SK-N-SH (cell line): Measurements from ENCODE around the gene KLK3. TPM values are rescaled to one million over a fixed set of nuclear protein-coding genes. Genes with fewer than 3 reads are reported as not detected.

Experiments used
- CTCF ChIA-PET: fragments of 300-600, 350-600 bp; formaldehyde crosslinking; extraction: SDS; loops from one replicate; lab custom pipeline; 2021; lab: Yijun Ruan, JAX
- POLR2A ChIA-PET: fragments of 350-600 bp; sonication (Branson Sonifier 250); formaldehyde crosslinking; extraction: SDS; loops from one replicate; lab custom pipeline; 2020; ENCODE audit warnings: antibody characterized with exemption, inconsistent platforms; lab: Yijun Ruan, JAX
- DNase-seq: peaks from one replicate; pipeline ENCODE4 v3.0.0; 2012
- H2AFZ ChIP-seq: fragments of 200-600 bp; sonication (generic); 2 replicates; pipeline ENCODE4 v1.8.1; 2016; ENCODE audit warnings: antibody characterized with exemption, mild to moderate bottlenecking, low read depth
- H3F3A ChIP-seq: fragments of 200-600 bp; sonication (generic); replicated peaks from 2 replicates; pipeline ENCODE3; 2016; ENCODE audit warnings: antibody characterized with exemption, mild to moderate bottlenecking; ENCODE audit not compliant: insufficient read depth
- H3K27ac ChIP-seq, 2 experiments: fragments of 200-500 bp in 1 of 2; fragments of 200-600 bp in 1 of 2; sonication (Bioruptor generic) in 1 of 2; sonication (generic), shearing (Covaris generic) in 1 of 2; 2 replicates each; pipeline versions ENCODE4 v1.5.1 to v1.6.1; 2014 to 2016; ENCODE audit warnings: low read depth in 2 of 2, inconsistent platforms in 1 of 2, low read length in 1 of 2, mild to moderate bottlenecking in 1 of 2, mixed read lengths in 1 of 2
- H3K27me3 ChIP-seq: fragments of 200-600 bp; sonication (generic), shearing (Covaris generic); 2 replicates; pipeline ENCODE4 v1.6.1; 2016; ENCODE audit warnings: mixed run types; ENCODE audit not compliant: insufficient read depth
- H3K36me3 ChIP-seq, 2 experiments: fragments of 200-500 bp in 1 of 2; fragments of 200-600 bp in 1 of 2; sonication (Bioruptor generic) in 1 of 2; sonication (generic) in 1 of 2; replicated peaks in 1 of 2; 2 replicates each; pipeline versions ENCODE3 to v1.5.1; 2014 to 2016; ENCODE audit warnings: low read length in 1 of 2, mild to moderate bottlenecking in 1 of 2; ENCODE audit not compliant: insufficient read depth in 2 of 2, control insufficient read depth in 1 of 2
- H3K4me1 ChIP-seq, 2 experiments: fragments of 200-500 bp in 1 of 2; fragments of 200-600 bp in 1 of 2; sonication (Bioruptor generic) in 1 of 2; sonication (generic), shearing (Covaris generic) in 1 of 2; 2 replicates each; pipeline versions ENCODE4 v1.5.1 to v1.6.1; 2014 to 2016; ENCODE audit warnings: low read depth in 1 of 2, low read length in 1 of 2, mixed run types in 1 of 2; ENCODE audit not compliant: insufficient read depth in 2 of 2, control insufficient read depth in 1 of 2
- H3K4me2 ChIP-seq: fragments of 200-600 bp; sonication (generic), shearing (Covaris generic); 2 replicates; pipeline ENCODE4 v1.6.1; 2017; ENCODE audit warnings: mixed run types
- H3K4me3 ChIP-seq, 2 experiments: fragments of 200-500 bp in 1 of 2; fragments of 200-600 bp in 1 of 2; sonication (Bioruptor generic) in 1 of 2; sonication (generic), shearing (Covaris generic) in 1 of 2; 2 replicates each; pipeline versions ENCODE4 v1.5.1 to v1.8.1; 2014 to 2016; ENCODE audit warnings: low read depth in 2 of 2, inconsistent platforms in 1 of 2, low read length in 1 of 2, mild to moderate bottlenecking in 1 of 2, mixed read lengths in 1 of 2, moderate library complexity in 1 of 2
- H3K79me2 ChIP-seq: fragments of 200-600 bp; sonication (generic); 2 replicates; pipeline ENCODE4 v1.8.1; 2017; ENCODE audit warnings: mild to moderate bottlenecking; ENCODE audit not compliant: insufficient read depth
- H3K9ac ChIP-seq: fragments of 200-600 bp; sonication (generic); 2 replicates; pipeline ENCODE4 v1.6.1; 2017; ENCODE audit warnings: mixed run types
- H3K9me2 ChIP-seq: fragments of 200-600 bp; sonication (generic); 2 replicates; pipeline ENCODE4 v1.6.1; 2017; ENCODE audit warnings: mixed run types
- H3K9me3 ChIP-seq: fragments of 200-600 bp; sonication (generic); 2 replicates; pipeline ENCODE4 v1.6.1; 2017; ENCODE audit warnings: mixed run types, mild to moderate bottlenecking, moderate library complexity
- H4K20me1 ChIP-seq: fragments of 200-600 bp; sonication (generic); 2 replicates; pipeline ENCODE4 v1.6.1; 2017; ENCODE audit warnings: mild to moderate bottlenecking, mixed run types; ENCODE audit not compliant: insufficient read depth
- CHD2 ChIP-seq: fragments of 150-350 bp; IDR thresholded peaks from 2 replicates; pipeline ENCODE4 v1.6.1; 2018; ENCODE audit warnings: low read length; ENCODE audit not compliant: partially characterized antibody
- CTCF ChIP-seq: fragments of 200-600 bp; sonication (generic); IDR thresholded peaks from 2 replicates; pipeline ENCODE4 v1.6.1; 2017; ENCODE audit warnings: antibody characterized with exemption, mild to moderate bottlenecking, moderate library complexity
- ELF1 ChIP-seq: IDR thresholded peaks from 2 replicates; pipeline ENCODE4 v1.4.0; 2012
- EZH2phosphoT487 ChIP-seq: fragments of 200-600 bp; sonication (generic); IDR thresholded peaks from 2 replicates; pipeline ENCODE4 v1.6.1; 2017; ENCODE audit warnings: low read depth, mixed run types, mild to moderate bottlenecking, antibody characterized with exemption, moderate library complexity, borderline replicate concordance
- FOXJ3 ChIP-seq: sonication (generic); formaldehyde crosslinking; IDR thresholded peaks from 2 replicates; pipeline ENCODE4 v1.5.1; 2020; ENCODE audit warnings: mild to moderate bottlenecking, missing genetic modification reagents
- IRF3 ChIP-seq: fragments of 150-350 bp; IDR thresholded peaks from 2 replicates; pipeline ENCODE4 v1.6.1; 2016; ENCODE audit warnings: mild to moderate bottlenecking, low read depth, low read length
- RAD21 ChIP-seq: IDR thresholded peaks from 2 replicates; pipeline ENCODE4 v1.6.1; 2012; ENCODE audit warnings: mild to moderate bottlenecking, low read length
- RXRA ChIP-seq: IDR thresholded peaks from 2 replicates; pipeline ENCODE4 v1.4.0; 2012; ENCODE audit warnings: low read depth, mild to moderate bottlenecking, borderline replicate concordance
- TEAD4 ChIP-seq: IDR thresholded peaks from 2 replicates; pipeline ENCODE4 v1.4.0; 2012; ENCODE audit warnings: mild to moderate bottlenecking, borderline replicate concordance; ENCODE audit not compliant: insufficient read depth
- USF1 ChIP-seq: IDR thresholded peaks from 2 replicates; pipeline ENCODE4 v1.4.0; 2012; ENCODE audit warnings: low read depth, borderline replicate concordance
- ZBTB33 ChIP-seq: IDR thresholded peaks from 2 replicates; pipeline ENCODE4 v1.4.0; 2012; ENCODE audit warnings: low read depth, borderline replicate concordance
- WGBS: methylation state at CpG from one replicate; pipeline ENCODE4 v1.1.6; 2017; ENCODE audit warnings: low lambda C conversion rate; 5-methylcytosine and 5-hydroxymethylcytosine counted together
- polyA plus RNA-seq, 3 experiments: library from polyadenylated mRNA; depleted of rRNA; stranded (reverse); fragments of >200 nt; gene quantifications; 2 replicates each; pipeline ENCODE4 v1.2.3, GENCODE V29; 2012

The KLK3 gene
- polyA plus RNA-seq, 1 of the 3 experiments (the other 2 are of a cell fraction) = not detected

- WGBS = 2% methylated on average over 7 of the region's 7 CpGs
- no peaks in the 10 kb centered on the region for H3K9me2 ChIP-seq
These were observed 11.0 kb upstream of the KLK3 start for GRCh38 chr19:50843701-50844221.

More at GRCh38 chr19:50843701-50844221, 11.0 kb upstream of the KLK3 start:
- CTCF ChIA-PET = interaction anchor here (0.5 kb wide), 1 partner anchor 274 kb away, joined by 3 read pairs; no protein-coding TSS in a partner anchor
- POLR2A ChIA-PET = no interaction called here
- Histone ChIP-seq H3K79me2 (no peaks in the 10 kb centered on the region), H3K4me2 (no peak overlapping the region), H3K27me3 (peaks cover 31% of the 10 kb centered on the region; the same call in 1 of the 2 replicates), H3K4me1 (no peaks in the 10 kb centered on the region)
- no peak for TF ChIP-seq RAD21
- TF ChIP-seq ZBTB33 = no peak
- TF ChIP-seq EZH2phosphoT487 = no peak
- no peak for TF ChIP-seq RXRA
- no peak for TF ChIP-seq FOXJ3 (CRISPR knock-in tag)
- TF ChIP-seq USF1 = no peak
- TF ChIP-seq ELF1 = no peak
- no peak for TF ChIP-seq CHD2
- TF ChIP-seq IRF3 = no peak
- TF ChIP-seq CTCF = no peak
- TF ChIP-seq TEAD4 = no peak
- TF ChIP-seq, all 33 proteins: peak for 0
- no peak for DNase-seq
- no peaks in the 10 kb centered on the region for H3K9me3 ChIP-seq
- H2AFZ ChIP-seq = no peak overlapping the region
- no peak overlapping the region for H3K9ac ChIP-seq
- H3K4me3 ChIP-seq = no peak overlapping the region
- H4K20me1 ChIP-seq = no peaks in the 10 kb centered on the region
- H3K27ac ChIP-seq = no peak overlapping the region
- H3K36me3 ChIP-seq = no peaks in the 10 kb centered on the region
- no peaks in the 10 kb centered on the region for H3F3A ChIP-seq
